SK-N-SH (cell line): Measurements from ENCODE around the gene CRNN. TPM values are rescaled to one million over a fixed set of nuclear protein-coding genes. Genes with fewer than 3 reads are reported as not detected.

Experiments
- CTCF ChIA-PET: fragments of 300-600, 350-600 bp; formaldehyde crosslinking; extraction: SDS; loops from one replicate; lab custom pipeline; 2021; lab: Yijun Ruan, JAX
- POLR2A ChIA-PET: fragments of 350-600 bp; sonication (Branson Sonifier 250); formaldehyde crosslinking; extraction: SDS; loops from one replicate; lab custom pipeline; 2020; ENCODE audit warnings: antibody characterized with exemption, inconsistent platforms; lab: Yijun Ruan, JAX
- DNase-seq: peaks from one replicate; pipeline ENCODE4 v3.0.0; 2012
- H2AFZ ChIP-seq: fragments of 200-600 bp; sonication (generic); 2 replicates; pipeline ENCODE4 v1.8.1; 2016; ENCODE audit warnings: antibody characterized with exemption, mild to moderate bottlenecking, low read depth
- H3F3A ChIP-seq: fragments of 200-600 bp; sonication (generic); replicated peaks from 2 replicates; pipeline ENCODE3; 2016; ENCODE audit warnings: antibody characterized with exemption, mild to moderate bottlenecking; ENCODE audit not compliant: insufficient read depth
- H3K27ac ChIP-seq, 2 experiments: fragments of 200-500 bp in 1 of 2; fragments of 200-600 bp in 1 of 2; sonication (Bioruptor generic) in 1 of 2; sonication (generic), shearing (Covaris generic) in 1 of 2; 2 replicates each; pipeline versions ENCODE4 v1.5.1 to v1.6.1; 2014 to 2016; ENCODE audit warnings: low read depth in 2 of 2, inconsistent platforms in 1 of 2, low read length in 1 of 2, mild to moderate bottlenecking in 1 of 2, mixed read lengths in 1 of 2
- H3K27me3 ChIP-seq: fragments of 200-600 bp; sonication (generic), shearing (Covaris generic); 2 replicates; pipeline ENCODE4 v1.6.1; 2016; ENCODE audit warnings: mixed run types; ENCODE audit not compliant: insufficient read depth
- H3K36me3 ChIP-seq, 2 experiments: fragments of 200-500 bp in 1 of 2; fragments of 200-600 bp in 1 of 2; sonication (Bioruptor generic) in 1 of 2; sonication (generic) in 1 of 2; replicated peaks in 1 of 2; 2 replicates each; pipeline versions ENCODE3 to v1.5.1; 2014 to 2016; ENCODE audit warnings: low read length in 1 of 2, mild to moderate bottlenecking in 1 of 2; ENCODE audit not compliant: insufficient read depth in 2 of 2, control insufficient read depth in 1 of 2
- H3K4me1 ChIP-seq, 2 experiments: fragments of 200-500 bp in 1 of 2; fragments of 200-600 bp in 1 of 2; sonication (Bioruptor generic) in 1 of 2; sonication (generic), shearing (Covaris generic) in 1 of 2; 2 replicates each; pipeline versions ENCODE4 v1.5.1 to v1.6.1; 2014 to 2016; ENCODE audit warnings: low read depth in 1 of 2, low read length in 1 of 2, mixed run types in 1 of 2; ENCODE audit not compliant: insufficient read depth in 2 of 2, control insufficient read depth in 1 of 2
- H3K4me2 ChIP-seq: fragments of 200-600 bp; sonication (generic), shearing (Covaris generic); 2 replicates; pipeline ENCODE4 v1.6.1; 2017; ENCODE audit warnings: mixed run types
- H3K4me3 ChIP-seq, 2 experiments: fragments of 200-500 bp in 1 of 2; fragments of 200-600 bp in 1 of 2; sonication (Bioruptor generic) in 1 of 2; sonication (generic), shearing (Covaris generic) in 1 of 2; 2 replicates each; pipeline versions ENCODE4 v1.5.1 to v1.8.1; 2014 to 2016; ENCODE audit warnings: low read depth in 2 of 2, inconsistent platforms in 1 of 2, low read length in 1 of 2, mild to moderate bottlenecking in 1 of 2, mixed read lengths in 1 of 2, moderate library complexity in 1 of 2
- H3K79me2 ChIP-seq: fragments of 200-600 bp; sonication (generic); 2 replicates; pipeline ENCODE4 v1.8.1; 2017; ENCODE audit warnings: mild to moderate bottlenecking; ENCODE audit not compliant: insufficient read depth
- H3K9ac ChIP-seq: fragments of 200-600 bp; sonication (generic); 2 replicates; pipeline ENCODE4 v1.6.1; 2017; ENCODE audit warnings: mixed run types
- H3K9me2 ChIP-seq: fragments of 200-600 bp; sonication (generic); 2 replicates; pipeline ENCODE4 v1.6.1; 2017; ENCODE audit warnings: mixed run types
- H3K9me3 ChIP-seq: fragments of 200-600 bp; sonication (generic); 2 replicates; pipeline ENCODE4 v1.6.1; 2017; ENCODE audit warnings: mixed run types, mild to moderate bottlenecking, moderate library complexity
- H4K20me1 ChIP-seq: fragments of 200-600 bp; sonication (generic); 2 replicates; pipeline ENCODE4 v1.6.1; 2017; ENCODE audit warnings: mild to moderate bottlenecking, mixed run types; ENCODE audit not compliant: insufficient read depth
- CHD2 ChIP-seq: fragments of 150-350 bp; IDR thresholded peaks from 2 replicates; pipeline ENCODE4 v1.6.1; 2018; ENCODE audit warnings: low read length; ENCODE audit not compliant: partially characterized antibody
- EZH2phosphoT487 ChIP-seq: fragments of 200-600 bp; sonication (generic); IDR thresholded peaks from 2 replicates; pipeline ENCODE4 v1.6.1; 2017; ENCODE audit warnings: low read depth, mixed run types, mild to moderate bottlenecking, antibody characterized with exemption, moderate library complexity, borderline replicate concordance
- FOSL2 ChIP-seq: IDR thresholded peaks from 2 replicates; pipeline ENCODE4 v1.4.0; 2012; ENCODE audit warnings: low read depth, mild to moderate bottlenecking, moderate library complexity, borderline replicate concordance
- FOXJ3 ChIP-seq: sonication (generic); formaldehyde crosslinking; IDR thresholded peaks from 2 replicates; pipeline ENCODE4 v1.5.1; 2020; ENCODE audit warnings: mild to moderate bottlenecking, missing genetic modification reagents
- FOXM1 ChIP-seq: IDR thresholded peaks from 2 replicates; pipeline ENCODE4 v1.4.0; 2012; ENCODE audit warnings: low read depth, mild to moderate bottlenecking
- GABPA ChIP-seq: IDR thresholded peaks from 2 replicates; pipeline ENCODE4 v1.4.0; 2012; ENCODE audit warnings: low read depth, mild to moderate bottlenecking
- JUND ChIP-seq: IDR thresholded peaks from 2 replicates; pipeline ENCODE4 v1.4.0; 2012
- NFIC ChIP-seq: IDR thresholded peaks from 2 replicates; pipeline ENCODE4 v1.4.0; 2012; ENCODE audit warnings: borderline replicate concordance
- RAD21 ChIP-seq: IDR thresholded peaks from 2 replicates; pipeline ENCODE4 v1.6.1; 2012; ENCODE audit warnings: mild to moderate bottlenecking, low read length
- RCOR1 ChIP-seq: fragments of 150-350 bp; IDR thresholded peaks from 2 replicates; pipeline ENCODE4 v1.6.1; 2017; ENCODE audit warnings: antibody characterized with exemption, low read length
- RFX5 ChIP-seq: IDR thresholded peaks from 2 replicates; pipeline ENCODE4 v1.6.1; 2012; ENCODE audit warnings: mild to moderate bottlenecking, improper control_type of control experiment, low read length
- RXRA ChIP-seq: IDR thresholded peaks from 2 replicates; pipeline ENCODE4 v1.4.0; 2012; ENCODE audit warnings: low read depth, mild to moderate bottlenecking, borderline replicate concordance
- SIN3A ChIP-seq: IDR thresholded peaks from 2 replicates; pipeline ENCODE4 v1.6.1; 2012; ENCODE audit warnings: low read depth, mild to moderate bottlenecking, low read length, moderate library complexity, borderline replicate concordance
- SMC3 ChIP-seq: IDR thresholded peaks from 2 replicates; pipeline ENCODE4 v1.6.1; 2012; ENCODE audit warnings: low read depth, low read length, improper control_type of control experiment
- TAF1 ChIP-seq: IDR thresholded peaks from 2 replicates; pipeline ENCODE4 v1.6.1; 2012; ENCODE audit warnings: low read depth, mild to moderate bottlenecking, low read length, moderate library complexity, borderline replicate concordance
- YY1 ChIP-seq: IDR thresholded peaks from 2 replicates; pipeline ENCODE4 v1.4.0; 2012; ENCODE audit warnings: low read depth, mild to moderate bottlenecking
- WGBS: methylation state at CpG from one replicate; pipeline ENCODE4 v1.1.6; 2017; ENCODE audit warnings: low lambda C conversion rate; 5-methylcytosine and 5-hydroxymethylcytosine counted together
- polyA plus RNA-seq, 3 experiments: library from polyadenylated mRNA; depleted of rRNA; stranded (reverse); fragments of >200 nt; gene quantifications; 2 replicates each; pipeline ENCODE4 v1.2.3, GENCODE V29; 2012
- TF ChIP-seq, protein P1 (sequence below): fragments of 200-600 bp; sonication (generic); IDR thresholded peaks from 2 replicates; pipeline ENCODE4 v1.6.1; 2017; ENCODE audit warnings: antibody characterized with exemption, mild to moderate bottlenecking, moderate library complexity
- TF ChIP-seq, protein P2 (sequence below): IDR thresholded peaks from 2 replicates; pipeline ENCODE4 v1.6.1; 2012; ENCODE audit warnings: mild to moderate bottlenecking, low read depth, low read length, moderate library complexity
- TF ChIP-seq, protein P3 (sequence below): IDR thresholded peaks from 2 replicates; pipeline ENCODE4; 2012
- TF ChIP-seq, protein P4 (sequence below): fragments of 150-350 bp; IDR thresholded peaks from 2 replicates; pipeline ENCODE4 v1.6.1; 2017; ENCODE audit warnings: antibody characterized with exemption, low read length, low read depth, borderline replicate concordance

Gene CRNN
- polyA plus RNA-seq, 1 of the 3 experiments (the other 2 are of a cell fraction): not detected

DNA sequence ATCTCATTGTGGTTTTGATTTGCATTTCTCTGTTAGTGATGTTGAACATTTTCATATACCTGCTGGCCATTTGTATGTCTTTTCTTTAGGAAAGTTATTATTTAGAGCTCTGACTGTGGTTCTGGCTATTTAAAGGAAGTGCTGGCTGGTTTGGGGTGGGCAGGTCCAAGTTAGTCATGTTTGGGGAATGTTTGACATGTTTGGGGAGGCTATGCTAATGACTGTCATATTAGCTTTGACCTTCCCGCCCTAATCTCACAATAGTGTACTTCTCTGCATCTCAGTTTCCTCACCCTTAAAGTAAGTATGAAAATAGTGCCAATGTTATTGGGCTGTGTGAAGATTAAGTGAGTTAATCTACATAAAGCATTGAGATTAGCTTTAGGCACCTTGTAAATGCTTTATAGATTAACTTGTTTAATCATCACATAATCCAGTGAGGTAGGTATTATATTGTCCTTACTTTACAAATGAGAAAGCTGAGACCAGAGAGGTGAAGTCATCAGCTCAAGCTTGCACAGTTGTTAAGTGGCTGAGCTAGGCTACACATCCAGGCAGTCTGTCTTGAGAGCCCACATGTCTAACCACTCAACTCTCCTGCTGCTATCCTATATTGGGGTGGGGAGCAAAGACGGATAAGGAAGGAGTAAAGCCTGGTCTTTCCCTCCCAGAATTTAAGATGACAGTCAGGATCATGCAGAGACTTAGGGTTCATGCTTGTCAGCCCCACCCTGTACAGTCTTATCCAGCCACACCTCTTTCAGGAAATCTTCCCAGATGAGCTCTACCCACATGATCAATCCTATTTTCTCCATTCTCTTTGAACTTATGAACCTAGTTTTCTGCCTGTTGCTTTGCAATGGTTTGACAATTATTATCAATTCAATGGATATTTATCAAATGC is 22.8 kb upstream of the CRNN start:
- Histone ChIP-seq H3K4me2 (no peak overlapping the region), H2AFZ (no peak overlapping the region), H3K27ac (no peak overlapping the region), H3F3A (no peaks in the 10 kb centered on the region), H3K9me3 (no peaks in the 10 kb centered on the region), H3K4me3 (no peak overlapping the region), H3K9ac (no peak overlapping the region), H3K9me2 (no peaks in the 10 kb centered on the region), H3K27me3 (peaks cover 28% of the 10 kb centered on the region; the same call in 1 of the 2 replicates), H4K20me1 (no peaks in the 10 kb centered on the region), H3K36me3 (no peaks in the 10 kb centered on the region), H3K4me1 (no peaks in the 10 kb centered on the region), H3K79me2 (no peaks in the 10 kb centered on the region)
- ChIA-PET CTCF (interaction anchor here (0.9 to 2.2 kb wide), 3 partner anchors 9 to 22 kb away, joined by 3 to 12 read pairs (median 3); no protein-coding TSS in a partner anchor), POLR2A (no interaction called here)
- no peak for DNase-seq
- TF ChIP-seq, protein P1, sequence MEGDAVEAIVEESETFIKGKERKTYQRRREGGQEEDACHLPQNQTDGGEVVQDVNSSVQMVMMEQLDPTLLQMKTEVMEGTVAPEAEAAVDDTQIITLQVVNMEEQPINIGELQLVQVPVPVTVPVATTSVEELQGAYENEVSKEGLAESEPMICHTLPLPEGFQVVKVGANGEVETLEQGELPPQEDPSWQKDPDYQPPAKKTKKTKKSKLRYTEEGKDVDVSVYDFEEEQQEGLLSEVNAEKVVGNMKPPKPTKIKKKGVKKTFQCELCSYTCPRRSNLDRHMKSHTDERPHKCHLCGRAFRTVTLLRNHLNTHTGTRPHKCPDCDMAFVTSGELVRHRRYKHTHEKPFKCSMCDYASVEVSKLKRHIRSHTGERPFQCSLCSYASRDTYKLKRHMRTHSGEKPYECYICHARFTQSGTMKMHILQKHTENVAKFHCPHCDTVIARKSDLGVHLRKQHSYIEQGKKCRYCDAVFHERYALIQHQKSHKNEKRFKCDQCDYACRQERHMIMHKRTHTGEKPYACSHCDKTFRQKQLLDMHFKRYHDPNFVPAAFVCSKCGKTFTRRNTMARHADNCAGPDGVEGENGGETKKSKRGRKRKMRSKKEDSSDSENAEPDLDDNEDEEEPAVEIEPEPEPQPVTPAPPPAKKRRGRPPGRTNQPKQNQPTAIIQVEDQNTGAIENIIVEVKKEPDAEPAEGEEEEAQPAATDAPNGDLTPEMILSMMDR: no peak
- TF ChIP-seq TAF1: no peak
- WGBS: 0% methylated on average over 2 of the region's 2 CpGs

DNA sequence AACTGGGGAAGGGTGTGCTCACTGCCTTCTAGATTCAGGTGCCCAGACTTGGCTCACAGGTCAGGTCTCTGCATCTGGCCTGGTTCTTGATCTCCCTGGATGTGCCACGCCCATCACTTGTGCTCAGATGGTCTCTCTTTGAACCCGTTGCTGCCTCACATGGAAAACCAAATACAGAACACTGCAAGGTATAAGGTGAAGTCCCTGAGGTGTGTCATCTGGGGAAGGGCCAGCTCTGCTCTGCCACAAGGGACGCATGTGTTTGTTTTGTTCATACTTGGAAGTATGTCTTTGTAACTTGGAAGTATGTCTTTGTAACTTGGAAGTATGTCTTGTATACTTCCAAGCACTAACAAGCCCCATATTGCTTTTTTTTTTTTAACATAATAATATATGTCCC is 13.4 kb upstream of the CRNN start:
- ChIA-PET CTCF (interaction anchor here (1.4 to 1.5 kb wide), 2 partner anchors 28 to 31 kb away, joined by 3 to 5 read pairs; no protein-coding TSS in a partner anchor), POLR2A (no interaction called here)
- no peak for DNase-seq
- no peak overlapping the region for H3K4me3 ChIP-seq
- no peaks in the 10 kb centered on the region for H3K9me2 ChIP-seq
- no peaks in the 10 kb centered on the region for H3K27me3 ChIP-seq
- no peaks in the 10 kb centered on the region for H3K4me1 ChIP-seq
- H3K4me2 ChIP-seq: no peak overlapping the region
- H3K9ac ChIP-seq: no peak overlapping the region
- H3F3A ChIP-seq: no peaks in the 10 kb centered on the region
- 3% methylated on average over 3 of the region's 3 CpGs for WGBS
- H3K9me3 ChIP-seq: no peaks in the 10 kb centered on the region
- no peak overlapping the region for H2AFZ ChIP-seq
- H4K20me1 ChIP-seq: no peaks in the 10 kb centered on the region
- no peak overlapping the region for H3K27ac ChIP-seq
- no peaks in the 10 kb centered on the region for H3K79me2 ChIP-seq
- H3K36me3 ChIP-seq: no peaks in the 10 kb centered on the region
- no peak for TF ChIP-seq YY1
- TF ChIP-seq SIN3A: no peak
- TF ChIP-seq, protein P2, sequence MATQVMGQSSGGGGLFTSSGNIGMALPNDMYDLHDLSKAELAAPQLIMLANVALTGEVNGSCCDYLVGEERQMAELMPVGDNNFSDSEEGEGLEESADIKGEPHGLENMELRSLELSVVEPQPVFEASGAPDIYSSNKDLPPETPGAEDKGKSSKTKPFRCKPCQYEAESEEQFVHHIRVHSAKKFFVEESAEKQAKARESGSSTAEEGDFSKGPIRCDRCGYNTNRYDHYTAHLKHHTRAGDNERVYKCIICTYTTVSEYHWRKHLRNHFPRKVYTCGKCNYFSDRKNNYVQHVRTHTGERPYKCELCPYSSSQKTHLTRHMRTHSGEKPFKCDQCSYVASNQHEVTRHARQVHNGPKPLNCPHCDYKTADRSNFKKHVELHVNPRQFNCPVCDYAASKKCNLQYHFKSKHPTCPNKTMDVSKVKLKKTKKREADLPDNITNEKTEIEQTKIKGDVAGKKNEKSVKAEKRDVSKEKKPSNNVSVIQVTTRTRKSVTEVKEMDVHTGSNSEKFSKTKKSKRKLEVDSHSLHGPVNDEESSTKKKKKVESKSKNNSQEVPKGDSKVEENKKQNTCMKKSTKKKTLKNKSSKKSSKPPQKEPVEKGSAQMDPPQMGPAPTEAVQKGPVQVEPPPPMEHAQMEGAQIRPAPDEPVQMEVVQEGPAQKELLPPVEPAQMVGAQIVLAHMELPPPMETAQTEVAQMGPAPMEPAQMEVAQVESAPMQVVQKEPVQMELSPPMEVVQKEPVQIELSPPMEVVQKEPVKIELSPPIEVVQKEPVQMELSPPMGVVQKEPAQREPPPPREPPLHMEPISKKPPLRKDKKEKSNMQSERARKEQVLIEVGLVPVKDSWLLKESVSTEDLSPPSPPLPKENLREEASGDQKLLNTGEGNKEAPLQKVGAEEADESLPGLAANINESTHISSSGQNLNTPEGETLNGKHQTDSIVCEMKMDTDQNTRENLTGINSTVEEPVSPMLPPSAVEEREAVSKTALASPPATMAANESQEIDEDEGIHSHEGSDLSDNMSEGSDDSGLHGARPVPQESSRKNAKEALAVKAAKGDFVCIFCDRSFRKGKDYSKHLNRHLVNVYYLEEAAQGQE: no peak
- TF ChIP-seq RAD21: no peak
- no peak for TF ChIP-seq FOXM1
- no peak for TF ChIP-seq EZH2phosphoT487
- no peak for TF ChIP-seq FOXJ3 (CRISPR knock-in tag)
- TF ChIP-seq SMC3: no peak
- TF ChIP-seq JUND: no peak
- TF ChIP-seq, protein P3, sequence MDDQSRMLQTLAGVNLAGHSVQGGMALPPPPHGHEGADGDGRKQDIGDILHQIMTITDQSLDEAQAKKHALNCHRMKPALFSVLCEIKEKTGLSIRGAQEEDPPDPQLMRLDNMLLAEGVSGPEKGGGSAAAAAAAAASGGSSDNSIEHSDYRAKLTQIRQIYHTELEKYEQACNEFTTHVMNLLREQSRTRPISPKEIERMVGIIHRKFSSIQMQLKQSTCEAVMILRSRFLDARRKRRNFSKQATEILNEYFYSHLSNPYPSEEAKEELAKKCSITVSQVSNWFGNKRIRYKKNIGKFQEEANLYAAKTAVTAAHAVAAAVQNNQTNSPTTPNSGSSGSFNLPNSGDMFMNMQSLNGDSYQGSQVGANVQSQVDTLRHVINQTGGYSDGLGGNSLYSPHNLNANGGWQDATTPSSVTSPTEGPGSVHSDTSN: no peak
- TF ChIP-seq CHD2: no peak
- TF ChIP-seq RCOR1: no peak
- TF ChIP-seq RFX5: no peak
- TF ChIP-seq NFIC: no peak
- TF ChIP-seq, protein P4, sequence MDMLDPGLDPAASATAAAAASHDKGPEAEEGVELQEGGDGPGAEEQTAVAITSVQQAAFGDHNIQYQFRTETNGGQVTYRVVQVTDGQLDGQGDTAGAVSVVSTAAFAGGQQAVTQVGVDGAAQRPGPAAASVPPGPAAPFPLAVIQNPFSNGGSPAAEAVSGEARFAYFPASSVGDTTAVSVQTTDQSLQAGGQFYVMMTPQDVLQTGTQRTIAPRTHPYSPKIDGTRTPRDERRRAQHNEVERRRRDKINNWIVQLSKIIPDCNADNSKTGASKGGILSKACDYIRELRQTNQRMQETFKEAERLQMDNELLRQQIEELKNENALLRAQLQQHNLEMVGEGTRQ: no peak
- no peak for TF ChIP-seq FOSL2
- no peak for TF ChIP-seq RXRA
- no peak for TF ChIP-seq GABPA
